Neural progenitor cell (in vitro differentiated cells): ENCODE results near the gene FAF1. TPM values are rescaled to one million over a fixed set of nuclear protein-coding genes. Genes with fewer than 3 reads are reported as not detected.

Source experiments
- DNase-seq: peaks from one replicate; pipeline ENCODE4 v3.0.0-alpha.2; 2016; ENCODE audit warnings: low spot score
- H2AFZ ChIP-seq: fragments of 200-600 bp; sonication (generic); replicated peaks from 2 replicates; pipeline ENCODE4 v1.6.1; 2016; ENCODE audit warnings: antibody characterized with exemption
- H3F3A ChIP-seq: fragments of 200-600 bp; sonication (generic); 2 replicates; pipeline ENCODE4 v1.6.1; 2016; ENCODE audit warnings: antibody characterized with exemption, low read depth
- H3K27ac ChIP-seq: fragments of 200-600 bp; sonication (generic); 2 replicates; pipeline ENCODE4 v1.5.1; 2016; ENCODE audit warnings: mild to moderate bottlenecking
- H3K27me3 ChIP-seq: fragments of 200-600 bp; sonication (generic); 2 replicates; pipeline ENCODE4 v1.6.1; 2016; ENCODE audit warnings: mild to moderate bottlenecking, moderate library complexity
- H3K36me3 ChIP-seq: fragments of 200-600 bp; sonication (generic); 2 replicates; pipeline ENCODE4 v1.5.1; 2016
- H3K4me1 ChIP-seq: fragments of 200-600 bp; sonication (generic); 2 replicates; pipeline ENCODE4 v1.6.1; 2016; ENCODE audit warnings: mixed run types
- H3K4me2 ChIP-seq: fragments of 200-600 bp; sonication (generic); 2 replicates; pipeline ENCODE4 v1.6.1; 2016
- H3K4me3 ChIP-seq: fragments of 200-600 bp; sonication (generic); 2 replicates; pipeline ENCODE4 v1.5.1; 2016
- H3K79me2 ChIP-seq: fragments of 200-600 bp; sonication (generic); 2 replicates; pipeline ENCODE4 v1.6.1; 2016; ENCODE audit warnings: low read depth
- H3K9ac ChIP-seq: fragments of 200-600 bp; sonication (generic); 2 replicates; pipeline ENCODE4 v1.6.1; 2016
- H3K9me3 ChIP-seq: fragments of 200-600 bp; sonication (generic); 2 replicates; pipeline ENCODE4 v1.5.1; 2016; ENCODE audit warnings: low read depth
- H4K20me1 ChIP-seq: fragments of 200-600 bp; sonication (generic); 2 replicates; pipeline ENCODE4 v1.6.1; 2016; ENCODE audit warnings: low read depth
- H3K27ac Mint-ChIP-seq: 3 replicates; pipeline ENCODE4 v1.8.0; 2021; ENCODE audit warnings: mixed read lengths
- H3K27me3 Mint-ChIP-seq: 2 replicates; pipeline ENCODE4 v1.8.0; 2022; ENCODE audit warnings: low read depth, mild to moderate bottlenecking, inconsistent platforms, moderate library complexity, mixed read lengths; ENCODE audit not compliant: insufficient read depth
- H3K36me3 Mint-ChIP-seq: 3 replicates; pipeline ENCODE4 v1.8.0; 2021; ENCODE audit warnings: mixed read lengths
- H3K4me1 Mint-ChIP-seq: 3 replicates; pipeline ENCODE4 v1.8.0; 2021; ENCODE audit warnings: mixed read lengths
- H3K4me3 Mint-ChIP-seq: 3 replicates; pipeline ENCODE4 v1.8.0; 2021; ENCODE audit warnings: mild to moderate bottlenecking, moderate library complexity, mixed read lengths
- H3K9me3 Mint-ChIP-seq: 3 replicates; pipeline ENCODE4 v1.8.0; 2020; ENCODE audit warnings: mixed read lengths
- EZH2 ChIP-seq: fragments of 200-600 bp; sonication (generic); IDR thresholded peaks from 2 replicates; pipeline ENCODE4 v1.6.1; 2017; ENCODE audit warnings: antibody characterized with exemption, mild to moderate bottlenecking, moderate library complexity
- EZH2phosphoT487 ChIP-seq: fragments of 200-600 bp; sonication (generic); IDR thresholded peaks from 2 replicates; pipeline ENCODE4 v1.6.1; 2017; ENCODE audit warnings: antibody characterized with exemption
- total RNA-seq: library from RNA; depleted of rRNA; stranded (reverse); fragments of >200 nt; gene quantifications from 2 replicates; pipeline ENCODE4 v1.2.3, GENCODE V29; 2015; ENCODE audit warnings: low replicate concordance
- TF ChIP-seq, protein P1 (sequence below): fragments of 200-600 bp; sonication (generic); IDR thresholded peaks from 2 replicates; pipeline ENCODE4 v1.5.1; 2017; ENCODE audit warnings: antibody characterized with exemption, mild to moderate bottlenecking

FAF1 gene
- total RNA-seq, 1 donor from 2014 or later: 103 TPM

DNA sequence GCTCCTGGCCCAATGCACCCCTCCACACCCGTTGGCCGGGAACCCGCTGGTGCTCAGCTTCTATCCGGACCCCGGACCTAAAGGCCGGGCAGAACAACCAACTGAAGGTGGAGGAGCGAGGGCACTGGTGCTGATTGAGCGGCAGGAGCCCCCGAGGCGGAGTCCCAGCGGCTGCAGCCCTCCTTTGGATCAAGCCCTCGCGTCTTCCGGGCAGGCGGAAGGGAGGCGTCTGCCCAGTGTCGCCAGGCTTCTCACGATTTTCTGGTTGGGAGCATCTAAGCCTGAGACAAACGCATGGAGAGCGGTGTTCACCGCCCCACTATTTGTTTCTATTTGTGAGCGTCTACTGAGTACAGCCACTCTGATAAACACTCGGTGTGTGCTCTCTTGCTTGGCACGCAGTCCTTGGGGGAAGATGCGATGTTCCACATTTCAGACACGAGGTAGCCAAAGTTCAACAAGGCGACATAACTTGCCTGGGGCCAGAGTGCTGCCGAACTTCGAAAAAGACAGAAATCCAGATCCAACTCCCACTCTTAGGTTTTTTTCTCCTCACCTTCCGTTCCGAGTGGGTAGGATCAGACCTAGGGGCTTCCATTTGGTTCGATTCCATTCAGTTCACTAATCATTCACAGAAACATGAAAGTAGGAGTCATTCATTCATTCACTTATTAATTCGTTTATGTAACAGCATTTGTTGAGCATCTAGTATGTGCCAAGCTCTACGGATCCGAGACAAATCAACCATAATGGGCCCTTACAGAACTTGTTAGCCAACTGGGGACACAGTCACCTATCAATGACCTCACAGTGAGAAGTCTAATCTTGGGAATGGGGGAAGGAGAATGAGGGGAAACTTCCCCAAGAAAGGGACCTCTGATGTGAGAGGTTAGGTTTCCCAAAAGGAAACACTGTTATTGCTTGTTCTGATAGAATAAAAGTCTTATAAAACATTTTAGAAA, 532.0 kb downstream of the FAF1 start:
- peaks cover 90% of the 10 kb centered on the region for H3K27me3 Mint-ChIP-seq
- peak overlapping the region; percentile 75 for H3K4me2 ChIP-seq
- H3K9me3 Mint-ChIP-seq: peaks cover 2% of the 10 kb centered on the region
- peak overlapping the region; percentile 32 for H3K4me3 ChIP-seq
- peak overlapping the region; percentile 83 for H3K4me3 Mint-ChIP-seq
- H3K27me3 ChIP-seq: peaks cover 100% of the 10 kb centered on the region
- H3K27ac ChIP-seq: no peak overlapping the region
- peak overlapping the region; percentile 26 for H2AFZ ChIP-seq
- H4K20me1 ChIP-seq: peaks cover 80% of the 10 kb centered on the region
- no peak overlapping the region for H3K27ac Mint-ChIP-seq
- no peaks in the 10 kb centered on the region for H3K36me3 ChIP-seq
- peaks cover 39% of the 10 kb centered on the region for H3K4me1 Mint-ChIP-seq
- H3F3A ChIP-seq: peaks cover 30% of the 10 kb centered on the region
- H3K79me2 ChIP-seq: no peaks in the 10 kb centered on the region
- peaks cover 30% of the 10 kb centered on the region for H3K4me1 ChIP-seq
- TF ChIP-seq, protein P1, sequence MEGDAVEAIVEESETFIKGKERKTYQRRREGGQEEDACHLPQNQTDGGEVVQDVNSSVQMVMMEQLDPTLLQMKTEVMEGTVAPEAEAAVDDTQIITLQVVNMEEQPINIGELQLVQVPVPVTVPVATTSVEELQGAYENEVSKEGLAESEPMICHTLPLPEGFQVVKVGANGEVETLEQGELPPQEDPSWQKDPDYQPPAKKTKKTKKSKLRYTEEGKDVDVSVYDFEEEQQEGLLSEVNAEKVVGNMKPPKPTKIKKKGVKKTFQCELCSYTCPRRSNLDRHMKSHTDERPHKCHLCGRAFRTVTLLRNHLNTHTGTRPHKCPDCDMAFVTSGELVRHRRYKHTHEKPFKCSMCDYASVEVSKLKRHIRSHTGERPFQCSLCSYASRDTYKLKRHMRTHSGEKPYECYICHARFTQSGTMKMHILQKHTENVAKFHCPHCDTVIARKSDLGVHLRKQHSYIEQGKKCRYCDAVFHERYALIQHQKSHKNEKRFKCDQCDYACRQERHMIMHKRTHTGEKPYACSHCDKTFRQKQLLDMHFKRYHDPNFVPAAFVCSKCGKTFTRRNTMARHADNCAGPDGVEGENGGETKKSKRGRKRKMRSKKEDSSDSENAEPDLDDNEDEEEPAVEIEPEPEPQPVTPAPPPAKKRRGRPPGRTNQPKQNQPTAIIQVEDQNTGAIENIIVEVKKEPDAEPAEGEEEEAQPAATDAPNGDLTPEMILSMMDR: no peak
- TF ChIP-seq EZH2phosphoT487: peak; percentile 85
- TF ChIP-seq EZH2: peak; percentile 97
- H3K9me3 ChIP-seq: no peaks in the 10 kb centered on the region
- DNase-seq: peak; percentile 87
- H3K36me3 Mint-ChIP-seq: no peaks in the 10 kb centered on the region
- H3K9ac ChIP-seq: no peak overlapping the region

DNA sequence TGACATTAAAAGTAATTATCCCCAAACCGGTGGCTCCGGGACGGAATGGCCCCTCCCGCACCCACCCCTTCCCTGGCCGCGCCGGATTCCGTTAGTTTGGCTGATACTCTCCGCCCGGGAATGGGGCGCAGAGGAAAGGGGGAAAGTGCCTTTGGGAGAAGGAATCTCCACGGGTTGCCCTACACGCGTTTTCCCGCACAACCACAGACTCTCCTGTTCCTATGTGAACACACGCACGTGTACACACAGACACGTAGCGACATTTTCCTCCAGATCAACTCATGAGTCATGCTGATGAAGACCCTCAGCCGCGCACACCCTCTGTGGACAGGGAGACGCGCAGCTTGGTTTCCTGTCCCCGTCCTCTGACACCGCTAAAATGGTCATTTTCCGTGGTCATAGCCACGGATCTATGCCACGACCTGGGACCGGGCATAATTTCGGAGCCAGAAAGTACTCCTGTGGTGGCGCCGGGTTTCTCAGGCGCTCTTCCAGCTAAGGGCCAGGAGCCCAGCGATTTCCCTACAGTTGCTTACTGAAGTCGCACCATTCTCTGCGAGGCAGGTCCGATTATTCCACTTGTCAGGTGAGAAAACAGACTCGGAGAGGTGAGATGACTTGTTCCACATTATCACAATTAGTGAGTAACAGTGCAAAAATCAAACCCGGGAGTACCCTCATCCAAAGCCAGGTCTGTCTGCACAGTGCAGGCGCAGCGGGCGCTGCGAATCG, 532.8 kb downstream of the FAF1 start:
- no peaks in the 10 kb centered on the region for H3K36me3 ChIP-seq
- peaks cover 100% of the 10 kb centered on the region for H3K27me3 ChIP-seq
- H3K36me3 Mint-ChIP-seq: no peaks in the 10 kb centered on the region
- H3F3A ChIP-seq: peaks cover 30% of the 10 kb centered on the region
- peaks cover 86% of the 10 kb centered on the region for H4K20me1 ChIP-seq
- H3K79me2 ChIP-seq: no peaks in the 10 kb centered on the region
- no peak overlapping the region for H3K27ac ChIP-seq
- H3K27ac Mint-ChIP-seq: no peak overlapping the region
- H3K4me1 Mint-ChIP-seq: peaks cover 44% of the 10 kb centered on the region
- DNase-seq: peak; percentile 62
- peak overlapping the region; percentile 83 for H3K4me3 Mint-ChIP-seq
- TF ChIP-seq EZH2 (peak; percentile 99), EZH2phosphoT487 (peak; percentile 96)
- TF ChIP-seq, protein P1: no peak
- no peaks in the 10 kb centered on the region for H3K9me3 ChIP-seq
- peaks cover 96% of the 10 kb centered on the region for H3K27me3 Mint-ChIP-seq
- peaks cover 2% of the 10 kb centered on the region for H3K9me3 Mint-ChIP-seq
- H3K4me2 ChIP-seq: peak overlapping the region; percentile 75
- peak overlapping the region; percentile 32 for H3K4me3 ChIP-seq
- peaks cover 37% of the 10 kb centered on the region for H3K4me1 ChIP-seq
- peak overlapping the region; percentile 26 for H2AFZ ChIP-seq
- H3K9ac ChIP-seq: no peak overlapping the region

DNA sequence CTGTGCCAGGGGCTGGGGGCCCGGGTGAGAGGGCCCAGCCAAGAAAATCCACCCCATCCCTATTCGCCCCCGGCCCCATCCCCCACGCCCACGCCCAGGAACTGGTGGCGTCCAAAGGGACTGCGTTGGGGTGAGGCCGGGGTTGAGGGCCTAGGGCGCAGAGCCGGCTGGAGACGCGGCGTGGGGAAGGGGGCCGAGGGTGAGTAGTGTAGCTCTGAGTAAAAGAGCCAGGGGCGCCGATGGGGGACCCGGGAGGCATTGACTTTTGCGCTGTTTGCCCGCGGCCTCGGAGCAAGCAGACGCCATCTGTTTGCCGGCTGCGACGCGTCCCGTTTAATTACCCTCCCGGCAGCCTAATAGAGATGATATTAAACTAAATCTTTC, 533.4 kb downstream of the FAF1 start:
- peaks cover 30% of the 10 kb centered on the region for H3F3A ChIP-seq
- no peak overlapping the region for H3K27ac ChIP-seq
- no peak overlapping the region for H2AFZ ChIP-seq
- Mint-ChIP-seq H3K27ac (no peak overlapping the region), H3K36me3 (no peaks in the 10 kb centered on the region), H3K9me3 (peaks cover 2% of the 10 kb centered on the region), H3K27me3 (peaks cover 98% of the 10 kb centered on the region), H3K4me1 (peaks cover 46% of the 10 kb centered on the region), H3K4me3 (no peak overlapping the region)
- peak; percentile 44 for DNase-seq
- peaks cover 100% of the 10 kb centered on the region for H3K27me3 ChIP-seq
- H3K9me3 ChIP-seq: no peaks in the 10 kb centered on the region
- H3K9ac ChIP-seq: no peak overlapping the region
- H4K20me1 ChIP-seq: peaks cover 92% of the 10 kb centered on the region
- peak overlapping the region; percentile 75 for H3K4me2 ChIP-seq
- H3K79me2 ChIP-seq: no peaks in the 10 kb centered on the region
- H3K4me1 ChIP-seq: peaks cover 37% of the 10 kb centered on the region
- H3K4me3 ChIP-seq: peak overlapping the region; percentile 32
- TF ChIP-seq EZH2phosphoT487: no peak
- no peak for TF ChIP-seq EZH2
- TF ChIP-seq, protein P1: no peak
- H3K36me3 ChIP-seq: no peaks in the 10 kb centered on the region
